GM18499 (cell line): Measurements from ENCODE around the gene SGTB.
"Not testable (repeated sequence)": the region's sequence is repeated elsewhere in the genome, so short reads cannot be mapped to it uniquely, and the experiment has no call there.

ENCODE experiments used
- ATAC-seq: cut with Tn5 transposase; IDR thresholded peaks from one replicate; pipeline ENCODE4 v1.9.1; 2021; ENCODE audit warnings: moderate number of reproducible peaks; ENCODE audit not compliant: insufficient read depth, unreplicated experiment

The SGTB gene

DNA sequence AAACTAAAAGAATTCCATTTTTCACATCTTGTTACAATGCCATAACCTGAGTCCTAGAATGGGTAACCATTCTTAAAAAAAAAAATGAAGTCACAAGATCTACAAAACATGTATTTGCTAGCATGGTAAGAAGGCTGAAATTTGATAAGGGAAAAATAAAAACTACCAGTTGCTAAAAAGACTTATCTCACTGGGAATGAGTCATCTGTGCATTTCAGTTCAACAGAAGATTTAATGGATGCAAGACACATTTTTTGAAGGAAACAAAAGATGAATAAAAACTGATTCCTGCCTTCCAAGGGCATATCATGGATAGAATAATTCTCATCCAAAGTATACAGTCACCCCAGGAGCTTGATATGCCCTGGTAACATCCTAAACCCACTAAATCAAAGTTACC is 47.2 kb downstream of the SGTB start:
- ATAC-seq, result no peak

DNA sequence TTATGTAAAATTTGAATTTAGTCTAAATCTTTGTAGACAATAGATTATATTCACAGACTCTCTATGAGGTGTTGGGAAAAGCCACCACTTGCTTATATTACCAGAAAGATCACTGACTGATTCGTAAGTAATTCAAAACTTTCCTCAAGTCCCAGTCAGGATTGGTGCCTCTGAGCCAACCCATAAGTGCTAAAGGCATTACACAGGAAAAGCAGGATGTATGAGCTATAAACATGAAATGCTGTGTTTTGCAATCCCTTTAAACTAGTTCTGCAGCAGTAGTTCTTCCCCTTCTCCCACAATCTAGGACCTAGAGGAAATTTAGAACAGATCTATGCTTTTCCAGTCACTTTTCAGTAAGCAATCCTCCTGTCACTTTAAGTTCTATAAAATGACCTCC is 49.1 kb downstream of the SGTB start:
- no peak for ATAC-seq

DNA sequence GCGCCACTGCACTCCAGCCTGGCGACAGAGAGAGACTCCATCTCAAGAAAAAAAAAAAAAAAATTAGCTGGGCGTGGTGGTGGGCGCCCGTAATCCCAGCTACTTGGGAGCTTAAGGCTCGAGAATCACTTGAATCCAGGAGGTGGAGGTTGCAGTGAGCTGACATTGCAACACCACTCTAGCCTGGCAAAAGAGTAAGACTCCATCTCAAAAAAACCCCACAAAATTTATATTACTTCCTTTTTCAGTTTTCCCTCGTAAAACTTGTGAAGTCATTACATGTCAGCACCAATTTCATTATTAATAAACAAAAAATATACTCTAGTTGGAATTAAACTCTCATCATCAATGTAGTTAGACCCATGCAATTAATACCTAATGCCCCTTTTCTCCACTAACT is 53.2 kb downstream of the SGTB start:
- no peak for ATAC-seq

DNA sequence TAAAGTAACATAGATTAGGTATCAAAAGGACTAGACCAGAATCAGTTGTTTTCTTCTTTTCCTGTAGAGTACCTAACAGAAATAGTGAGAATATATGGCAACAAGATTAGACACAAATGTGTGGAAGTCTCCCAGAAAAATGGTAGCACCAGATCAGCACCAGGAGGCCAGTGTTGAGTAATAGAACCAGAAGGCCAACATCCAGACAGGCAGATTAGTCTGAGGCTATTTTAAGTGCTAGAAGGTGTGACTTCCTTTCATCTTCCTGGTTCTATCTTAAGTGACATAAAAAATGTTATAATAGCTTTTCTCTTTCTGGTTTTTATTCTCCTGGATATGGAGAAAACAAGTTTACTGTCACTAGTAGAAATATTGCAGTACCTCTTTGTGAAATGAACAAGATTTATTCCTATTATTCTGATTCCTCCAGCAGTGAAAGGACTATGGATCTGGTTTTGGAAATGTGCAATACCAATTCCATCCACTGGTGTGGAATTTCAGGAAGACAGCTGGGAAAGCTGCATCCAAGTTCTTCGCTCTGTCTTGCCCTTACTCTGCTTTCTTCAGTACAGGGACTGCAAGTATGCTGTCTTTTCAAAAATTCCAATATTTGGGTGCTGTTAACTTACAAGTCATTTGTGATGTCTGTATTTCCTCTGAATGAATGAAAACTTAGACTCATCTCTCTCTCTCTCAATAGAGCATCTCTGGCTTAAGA is 57.9 kb downstream of the SGTB start:
- ATAC-seq, result no peak

DNA sequence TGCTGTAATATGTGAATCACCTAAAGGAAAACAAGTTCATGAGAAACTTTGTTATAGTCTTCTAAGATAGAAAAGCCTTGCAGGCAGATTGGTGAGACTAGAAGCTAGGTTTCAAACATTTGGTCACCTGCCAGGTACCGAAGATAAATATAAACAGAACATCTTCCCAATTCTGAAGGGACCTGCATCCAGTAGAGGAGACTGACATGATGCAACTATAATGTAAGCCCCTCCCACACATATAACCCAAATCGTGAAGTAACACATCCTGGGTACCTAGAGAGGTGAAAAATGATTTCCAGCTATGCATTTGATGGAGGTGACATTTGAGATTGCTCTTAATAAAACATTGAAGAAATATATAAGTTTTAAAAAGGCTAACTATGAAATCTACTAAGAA is 67.2 kb downstream of the SGTB start:
- no peak for ATAC-seq

DNA sequence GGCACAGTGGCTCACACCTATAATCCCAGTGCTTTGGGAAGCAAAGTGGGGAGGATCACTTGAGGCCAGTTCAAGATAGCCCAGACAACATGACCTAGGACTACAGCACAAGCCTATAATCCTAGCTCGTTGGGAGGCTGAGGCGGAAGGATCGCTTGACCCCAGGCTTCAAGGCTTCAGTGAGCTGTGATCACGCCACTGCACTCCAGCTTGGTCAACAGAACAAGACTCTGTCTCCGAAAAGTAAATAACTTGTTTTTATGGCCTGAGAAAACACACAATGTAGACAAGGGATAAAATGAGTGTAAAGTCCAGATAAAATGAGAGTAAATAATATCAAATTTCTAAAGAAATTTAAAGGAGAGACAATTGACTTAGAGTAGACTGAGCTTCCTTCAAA is 70.8 kb downstream of the SGTB start:
- no peak for ATAC-seq

DNA sequence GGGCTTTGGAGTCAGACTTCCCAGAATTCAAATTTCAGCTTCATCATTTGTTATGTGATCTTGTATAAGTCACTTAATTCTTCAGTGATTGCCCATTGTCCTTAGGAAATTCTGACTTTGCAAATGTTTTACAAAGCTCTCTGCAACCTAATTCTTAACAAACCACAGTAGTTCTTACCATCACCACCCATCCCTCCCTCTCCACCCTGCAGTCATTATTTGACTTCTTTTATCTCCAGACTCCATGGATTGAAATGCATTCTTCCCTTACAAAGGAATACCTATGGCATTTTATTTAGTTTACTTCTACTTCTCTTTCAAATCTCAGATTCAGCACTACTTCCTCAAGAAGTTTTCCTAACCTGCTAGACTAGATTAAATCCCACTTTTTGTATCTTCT is 74.0 kb downstream of the SGTB start:
- ATAC-seq, result no peak

DNA sequence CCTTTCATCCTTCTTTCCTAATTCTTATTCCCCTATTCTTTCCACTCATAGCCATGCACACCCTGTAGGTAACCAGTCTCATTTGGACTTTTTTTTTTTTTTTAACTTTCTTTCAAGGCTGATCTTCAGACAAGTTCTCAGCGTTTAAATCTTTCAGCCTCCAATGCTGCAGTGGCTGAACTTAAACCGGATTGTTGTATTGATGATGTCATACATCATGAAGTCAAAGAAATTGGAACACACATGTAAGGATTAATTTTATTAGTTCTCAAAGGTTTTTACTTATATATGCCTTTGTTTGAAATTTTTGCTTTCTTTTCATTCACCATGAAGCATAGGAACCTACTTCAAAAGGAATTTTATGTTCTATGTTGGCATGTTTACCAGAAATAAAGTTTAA is 75.0 kb downstream of the SGTB start:
- no peak for ATAC-seq

DNA sequence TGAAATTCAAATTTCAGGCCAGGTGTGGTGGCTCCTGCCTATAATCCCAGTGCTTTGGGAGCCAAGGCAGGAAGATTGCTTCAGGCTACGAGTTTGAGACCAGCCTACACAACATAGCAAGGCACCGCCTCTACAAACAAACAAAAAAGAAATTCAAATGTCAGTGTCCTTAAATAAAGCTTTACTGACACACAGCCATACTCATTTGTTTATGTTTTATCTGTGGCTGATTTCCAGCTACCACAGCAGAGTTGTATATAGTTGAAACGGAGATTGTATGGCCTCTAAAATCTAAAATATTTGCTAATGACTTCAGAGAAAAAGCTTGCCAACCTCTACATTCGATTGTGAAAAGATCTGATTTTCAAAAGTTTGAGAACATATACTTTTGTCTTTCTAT is 81.7 kb downstream of the SGTB start:
- ATAC-seq, result no peak

DNA sequence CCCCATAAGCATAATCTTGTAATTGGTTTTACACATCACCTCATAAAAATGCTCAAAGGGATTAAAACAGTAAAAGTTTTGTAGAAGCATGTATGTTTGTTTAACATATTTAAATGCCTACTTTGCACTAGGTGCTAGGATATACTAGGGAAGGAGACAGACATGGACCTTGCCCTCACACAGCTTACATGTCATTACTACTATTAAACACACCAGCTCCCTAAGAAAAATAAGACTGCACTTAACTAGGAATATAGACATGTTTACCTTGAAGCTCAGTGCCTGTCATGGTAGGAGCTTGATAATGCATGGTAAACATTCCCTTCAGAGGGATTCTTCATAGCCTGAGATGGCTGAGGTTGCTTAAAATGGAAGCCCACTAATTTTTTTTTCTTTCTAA is 90.9 kb downstream of the SGTB start:
- no peak for ATAC-seq

DNA sequence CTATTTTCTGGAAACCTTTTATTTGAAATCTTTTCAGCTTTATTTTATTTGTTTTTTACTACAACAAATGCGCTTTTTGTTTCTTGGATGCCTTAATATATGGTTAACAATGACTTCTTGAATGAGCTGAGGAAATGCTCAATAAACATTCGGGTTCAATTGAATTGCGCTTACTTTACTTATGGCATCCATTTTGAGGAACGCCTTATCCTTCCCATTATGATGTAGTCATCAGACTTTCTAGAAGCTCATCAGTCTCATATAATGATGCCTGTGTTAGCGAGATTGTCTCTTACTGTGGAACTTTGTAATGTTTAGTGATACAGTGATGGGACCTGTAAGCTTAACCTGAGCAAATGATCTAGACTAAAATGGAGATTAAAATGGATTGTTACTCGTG is 96.2 kb downstream of the SGTB start:
- ATAC-seq, result no peak

DNA sequence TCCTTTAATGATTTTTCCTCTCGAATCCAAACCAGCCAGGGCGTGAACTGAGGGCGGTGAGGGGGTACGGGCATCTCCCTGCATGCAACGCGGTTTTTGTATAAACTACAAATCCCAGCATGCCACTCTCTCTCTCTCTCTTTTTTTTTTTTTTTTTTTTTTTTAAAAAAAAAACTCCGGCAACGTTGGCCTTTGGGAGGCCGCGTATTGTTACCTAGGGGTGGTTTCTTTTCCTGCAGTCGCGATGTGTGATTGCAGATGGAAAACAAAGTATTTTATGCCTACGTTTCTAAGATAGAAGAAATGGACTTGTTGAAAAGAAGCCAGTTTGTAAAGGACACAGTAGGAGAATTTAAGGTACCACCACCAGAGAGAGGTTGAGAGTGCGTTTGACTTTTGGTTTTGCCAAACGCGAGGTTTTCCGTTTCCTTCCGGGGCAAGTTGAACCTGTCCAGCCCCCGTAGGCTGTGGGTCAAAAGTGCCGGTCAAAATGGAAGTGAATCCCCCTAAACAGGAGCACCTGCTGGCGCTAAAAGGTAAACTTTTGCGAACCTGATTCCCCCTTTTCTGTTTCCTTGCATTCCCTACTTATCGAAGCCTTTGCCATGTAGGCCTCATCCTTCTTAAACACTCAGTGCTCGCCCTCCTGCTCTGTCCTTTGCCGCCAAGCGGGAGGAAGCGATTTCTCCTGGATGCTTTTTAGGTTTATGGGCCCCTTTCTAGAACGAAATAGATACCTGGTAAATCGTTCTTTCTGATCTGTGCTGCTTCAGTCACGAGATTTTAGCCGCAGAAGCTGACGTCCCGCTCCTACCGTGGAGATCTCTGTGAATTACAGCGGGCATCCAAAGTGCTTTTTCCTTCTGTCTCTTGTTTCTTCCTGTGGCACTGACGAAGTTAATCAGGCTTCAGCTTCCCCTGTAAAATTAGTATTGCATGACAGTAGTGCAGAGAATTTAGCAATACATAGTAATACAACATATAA is 97.0 kb downstream of the SGTB start, which contains the start of the genes SHLD3 and TRAPPC13:
SHLD3 (plus strand) TSS at position 457 of the 985 bp plus-strand sequence. CDS start 4,561 bp downstream, outside the sequence.
TRAPPC13 (plus strand) TSS at position 457 of the 985 bp plus-strand sequence; CDS start at position 491, 34 bp downstream.
- peak; percentile 64 for ATAC-seq

DNA sequence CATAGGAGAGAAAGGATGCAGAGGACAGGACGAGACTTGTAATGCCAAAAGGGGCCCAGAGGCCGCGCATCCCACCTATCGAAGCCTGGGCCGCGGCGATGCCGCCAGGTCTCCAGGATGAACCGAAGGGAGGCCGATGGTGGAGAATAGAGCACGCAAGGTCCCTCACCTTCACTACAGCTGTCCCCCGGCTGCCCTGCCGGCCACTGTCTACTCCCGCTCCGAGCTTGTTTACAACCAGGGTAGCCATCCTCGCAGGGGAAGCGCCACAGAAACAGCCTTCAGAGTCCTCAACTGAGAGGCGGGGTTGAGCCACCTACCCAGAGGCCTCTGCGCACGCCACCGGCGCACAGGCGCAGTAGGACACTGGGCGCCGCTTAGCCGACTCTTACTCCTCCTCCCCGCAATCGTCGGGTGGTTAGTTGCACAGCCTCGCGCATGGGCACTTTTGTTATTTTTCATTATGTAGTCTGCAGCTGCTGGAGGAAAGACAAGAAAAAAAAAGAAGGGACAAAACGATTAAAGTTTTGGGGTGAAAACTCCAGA is 97.8 kb downstream of the SGTB start, which contains the start of gene TRIM23:
TRIM23 (minus strand) TSS at position 309 of the 546 bp plus-strand sequence; CDS start at position 250, 59 bp downstream.
- ATAC-seq, result peak; percentile 83

DNA sequence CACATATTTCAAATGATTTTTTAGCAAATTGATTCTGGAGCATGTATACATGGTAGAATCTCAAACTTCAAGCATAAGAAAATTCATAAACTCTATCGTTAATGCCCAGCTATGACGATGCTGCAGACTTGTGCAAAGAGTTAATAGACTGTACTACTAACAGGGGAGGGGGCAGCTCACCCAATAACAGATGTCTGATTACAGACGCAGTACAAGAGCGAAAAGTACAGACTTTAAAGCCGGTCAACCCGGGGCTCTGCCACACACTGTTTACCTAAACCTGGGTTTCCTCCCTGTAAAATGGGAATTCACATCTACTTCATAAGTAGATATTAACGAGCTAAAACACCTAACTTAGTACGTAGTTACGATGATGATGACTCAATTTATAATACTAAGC is 98.4 kb downstream of the SGTB start:
- ATAC-seq, result no peak

DNA sequence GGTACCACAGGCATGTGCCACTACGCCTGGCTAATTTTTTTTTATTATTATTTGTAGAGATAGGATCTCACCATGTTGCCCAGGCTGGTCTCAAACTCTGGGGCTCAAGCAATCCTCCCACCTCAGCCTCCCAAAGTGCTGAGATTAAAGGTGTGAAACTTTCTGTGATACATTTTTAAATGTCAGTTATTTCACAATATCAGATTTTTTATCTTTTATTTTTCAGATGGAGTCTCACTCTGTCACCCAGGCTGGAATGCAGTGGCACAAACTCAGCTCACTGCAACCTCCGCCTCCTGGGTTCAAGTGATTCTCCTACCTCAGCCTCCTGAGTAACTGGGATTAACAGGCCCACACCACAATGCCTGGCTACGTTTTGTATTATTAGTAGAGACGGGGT is 99.9 kb downstream of the SGTB start:
- not testable (repeated sequence) for ATAC-seq

DNA sequence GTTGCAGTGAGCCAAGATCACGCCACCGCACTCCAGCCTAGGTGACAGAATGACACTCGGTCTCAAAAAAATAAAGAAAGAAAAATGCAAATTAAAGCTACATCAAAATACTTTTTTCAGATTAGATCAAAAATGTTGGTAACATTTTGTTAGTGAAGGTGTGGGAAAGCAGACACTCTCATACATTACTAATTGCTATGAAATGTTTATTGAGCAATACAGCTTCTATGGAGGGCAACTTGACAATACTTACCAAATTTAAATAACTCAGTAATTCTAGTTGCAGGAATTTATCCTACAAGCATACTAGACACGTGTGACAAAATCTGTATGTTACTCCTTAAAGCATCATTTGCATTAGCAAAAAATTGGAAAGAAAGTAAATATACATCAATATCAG is 101.9 kb downstream of the SGTB start:
- no peak for ATAC-seq
